ENCODE results near the gene SLC39A6.

SLC39A6 gene

DNA sequence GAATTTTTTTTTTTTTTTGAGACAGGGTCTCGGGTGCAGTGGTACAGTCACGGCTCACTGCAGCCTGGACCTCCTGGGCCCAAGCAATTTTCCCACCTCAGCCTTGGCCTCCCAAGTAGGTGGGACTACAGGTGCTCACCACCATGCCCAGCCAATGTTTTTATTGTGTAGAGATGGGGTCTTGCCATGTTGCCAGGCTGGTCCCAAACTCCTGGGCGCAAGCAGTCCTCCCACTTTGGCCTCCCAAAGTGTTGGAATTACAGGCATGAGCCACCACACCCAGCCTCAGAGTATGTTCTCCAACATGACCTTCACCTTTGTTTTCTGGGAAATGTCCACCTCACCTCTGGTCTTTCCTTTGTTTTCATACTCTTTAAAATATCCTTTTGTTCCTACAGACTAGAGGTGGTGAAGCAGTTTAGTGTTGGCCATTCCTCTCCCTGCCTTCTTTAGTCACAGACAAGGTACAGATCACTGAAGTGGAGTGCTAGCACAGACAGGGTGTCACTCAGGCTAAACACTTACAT, 38.6 kb upstream of the SLC39A6 start:
- DNase-seq (ENCODE audit: low read depth) = no peak
- TF ChIP-seq, protein P1, sequence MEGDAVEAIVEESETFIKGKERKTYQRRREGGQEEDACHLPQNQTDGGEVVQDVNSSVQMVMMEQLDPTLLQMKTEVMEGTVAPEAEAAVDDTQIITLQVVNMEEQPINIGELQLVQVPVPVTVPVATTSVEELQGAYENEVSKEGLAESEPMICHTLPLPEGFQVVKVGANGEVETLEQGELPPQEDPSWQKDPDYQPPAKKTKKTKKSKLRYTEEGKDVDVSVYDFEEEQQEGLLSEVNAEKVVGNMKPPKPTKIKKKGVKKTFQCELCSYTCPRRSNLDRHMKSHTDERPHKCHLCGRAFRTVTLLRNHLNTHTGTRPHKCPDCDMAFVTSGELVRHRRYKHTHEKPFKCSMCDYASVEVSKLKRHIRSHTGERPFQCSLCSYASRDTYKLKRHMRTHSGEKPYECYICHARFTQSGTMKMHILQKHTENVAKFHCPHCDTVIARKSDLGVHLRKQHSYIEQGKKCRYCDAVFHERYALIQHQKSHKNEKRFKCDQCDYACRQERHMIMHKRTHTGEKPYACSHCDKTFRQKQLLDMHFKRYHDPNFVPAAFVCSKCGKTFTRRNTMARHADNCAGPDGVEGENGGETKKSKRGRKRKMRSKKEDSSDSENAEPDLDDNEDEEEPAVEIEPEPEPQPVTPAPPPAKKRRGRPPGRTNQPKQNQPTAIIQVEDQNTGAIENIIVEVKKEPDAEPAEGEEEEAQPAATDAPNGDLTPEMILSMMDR (conservative IDR thresholded peaks at IDR 0.05; ENCODE audit: low read depth, low read length) = no peak
- no peak overlapping the region for H3K4me3 ChIP-seq (ENCODE audit: low read length)

DNA sequence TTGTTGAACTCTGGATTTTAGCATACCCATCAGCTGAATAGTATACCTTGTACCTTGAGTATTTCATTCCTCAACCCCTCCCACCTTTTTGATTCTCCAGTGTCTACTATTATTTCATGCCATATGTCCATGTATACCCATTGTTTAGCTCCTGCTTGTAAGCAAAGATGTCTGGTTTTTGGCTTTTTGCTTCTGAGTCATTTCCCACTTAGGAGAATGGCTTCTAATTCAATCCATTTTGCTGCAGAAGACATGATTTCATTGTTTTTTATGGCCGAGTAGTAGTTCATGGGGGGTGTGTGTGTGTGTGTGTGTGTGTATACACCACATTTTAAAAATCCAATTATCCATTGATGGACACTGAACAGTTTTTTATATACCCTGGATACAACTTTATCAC, 33.8 kb upstream of the SLC39A6 start:
- TF ChIP-seq, protein P1 (conservative IDR thresholded peaks at IDR 0.05; ENCODE audit: low read depth, low read length) = no peak
- DNase-seq (ENCODE audit: low read depth) = no peak
- no peak overlapping the region for H3K4me3 ChIP-seq (ENCODE audit: low read length)

DNA sequence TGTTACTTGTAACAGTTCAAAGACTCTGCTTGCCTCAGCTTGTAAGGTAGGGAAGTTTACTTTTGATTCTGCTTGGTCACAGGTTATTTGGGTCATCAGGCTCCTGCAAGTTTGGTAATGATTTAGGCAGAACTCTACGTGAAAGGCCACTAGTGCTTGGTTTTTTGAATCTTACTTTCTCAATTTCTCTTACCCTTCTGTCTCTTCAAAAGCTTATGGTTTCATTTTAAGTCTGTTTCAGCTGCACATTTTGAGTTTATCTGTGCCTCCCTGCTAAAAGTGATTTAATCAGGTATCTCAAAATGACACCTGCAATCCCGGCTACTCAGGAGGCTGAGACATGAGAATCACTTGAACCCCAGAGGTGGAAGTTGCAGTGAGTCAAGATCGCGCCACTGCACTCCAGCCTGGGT, 31.8 kb upstream of the SLC39A6 start:
- no peak for DNase-seq (ENCODE audit: low read depth)
- TF ChIP-seq, protein P1 (conservative IDR thresholded peaks at IDR 0.05; ENCODE audit: low read depth, low read length) = no peak
- H3K4me3 ChIP-seq (ENCODE audit: low read length) = no peak overlapping the region

DNA sequence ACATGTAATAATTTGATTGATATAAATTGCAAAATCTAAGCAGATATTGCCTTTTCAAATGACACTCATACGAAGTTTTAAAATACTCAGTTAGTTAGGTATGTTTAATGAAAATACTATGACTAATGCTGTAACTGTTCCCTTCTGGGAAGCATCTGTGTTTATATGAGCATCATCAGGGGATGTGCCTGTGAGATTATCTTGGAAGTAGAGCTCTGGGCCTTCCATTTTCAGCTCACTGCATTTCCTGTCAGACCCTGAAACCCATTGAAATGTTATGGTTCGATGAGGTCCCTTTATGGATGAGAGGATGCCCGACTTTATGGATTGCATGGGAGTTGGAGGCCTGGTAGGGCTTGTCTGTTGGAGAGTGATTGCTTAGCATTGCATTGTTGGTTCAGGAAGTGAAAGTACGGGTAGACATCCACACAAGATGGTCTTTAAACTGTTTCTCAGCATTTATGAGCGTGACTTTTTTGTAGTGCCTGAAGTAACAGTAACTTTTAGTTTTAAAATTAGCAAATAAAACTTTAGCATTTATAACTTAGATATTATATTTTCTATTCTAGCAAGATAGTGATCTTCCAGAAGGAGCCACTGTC, 29.2 kb upstream of the SLC39A6 start:
- no peak overlapping the region for H3K4me3 ChIP-seq (ENCODE audit: low read length)
- TF ChIP-seq, protein P1 (conservative IDR thresholded peaks at IDR 0.05; ENCODE audit: low read depth, low read length) = no peak
- DNase-seq (ENCODE audit: low read depth) = no peak

DNA sequence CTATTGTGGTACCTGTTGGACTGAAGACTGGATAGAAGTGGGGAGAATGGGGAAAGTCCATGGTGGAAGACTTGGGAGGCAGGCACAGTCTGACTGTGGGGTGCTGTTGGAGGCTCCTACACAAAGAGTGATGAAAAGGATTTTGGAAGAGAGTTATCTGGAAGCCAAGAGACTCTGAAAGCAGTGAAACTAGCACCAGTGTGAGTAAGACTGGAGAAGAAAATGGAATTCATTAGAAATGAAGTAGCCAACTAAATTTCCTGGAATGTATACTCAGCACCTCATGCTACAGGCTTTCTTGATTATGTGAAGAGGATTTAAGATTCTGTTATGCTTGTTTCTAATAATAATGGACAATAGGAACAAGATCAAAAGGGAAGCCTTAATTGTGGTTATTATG, 28.3 kb upstream of the SLC39A6 start:
- TF ChIP-seq, protein P1 (conservative IDR thresholded peaks at IDR 0.05; ENCODE audit: low read depth, low read length) = no peak
- no peak for DNase-seq (ENCODE audit: low read depth)
- no peak overlapping the region for H3K4me3 ChIP-seq (ENCODE audit: low read length)

DNA sequence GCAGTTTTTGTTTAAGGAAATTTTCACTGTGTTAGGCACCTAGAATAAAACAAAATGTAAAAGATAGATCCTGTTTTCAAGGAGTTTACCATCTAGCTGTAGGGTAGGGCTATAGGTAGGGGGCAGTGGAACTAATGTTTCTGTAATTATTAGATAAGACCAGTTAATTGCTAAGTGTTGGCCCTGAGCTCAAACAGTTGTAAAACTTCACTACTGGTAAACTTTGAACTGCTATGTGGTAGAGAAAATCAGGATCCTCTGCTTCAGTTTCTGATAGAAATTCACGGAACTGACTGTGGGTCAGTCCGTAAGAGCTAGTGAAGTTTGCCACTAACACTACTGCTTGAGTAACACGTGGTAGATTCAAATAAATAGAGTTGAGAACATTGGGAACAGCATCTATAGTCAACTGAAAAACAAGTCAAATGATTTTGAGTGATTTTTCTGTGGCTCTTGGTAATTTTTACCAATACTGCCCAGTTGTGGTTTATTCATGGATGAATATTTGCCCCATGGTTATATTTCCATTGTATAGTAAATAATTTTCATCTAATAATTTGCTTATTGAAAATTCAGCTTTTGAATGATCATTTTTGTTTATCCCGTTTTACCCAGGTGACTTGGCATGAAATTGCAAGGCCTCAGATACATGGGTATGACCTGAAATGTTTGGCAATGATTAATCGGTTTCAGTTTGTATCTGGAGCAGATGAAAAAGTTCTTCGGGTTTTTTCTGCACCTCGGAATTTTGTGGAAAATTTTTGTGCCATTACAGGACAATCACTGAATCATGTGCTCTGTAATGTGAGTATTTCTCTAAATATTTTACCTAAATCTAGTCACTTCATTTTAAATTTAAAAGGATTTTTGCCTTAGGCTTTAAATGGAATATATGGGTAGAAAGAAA, 27.0 kb upstream of the SLC39A6 start:
- TF ChIP-seq, protein P1 (conservative IDR thresholded peaks at IDR 0.05; ENCODE audit: low read depth, low read length) = no peak
- no peak for DNase-seq (ENCODE audit: low read depth)
- no peak overlapping the region for H3K4me3 ChIP-seq (ENCODE audit: low read length)

Data from retinal pigment epithelial cell (primary cell).